Measurements from ENCODE around the gene UCK1.

Gene UCK1

GRCh38 chr9:131476777-131477345 is 54.2 kb downstream of the UCK1 start:
- no peak for DNase-seq (ENCODE audit: low spot score)

GRCh38 chr9:131475956-131476776 is 54.9 kb downstream of the UCK1 start:
- peak; percentile 65 for DNase-seq (ENCODE audit: low spot score)

- no peak for DNase-seq (ENCODE audit: low spot score)
Measured at GRCh38 chr9:131475111-131475955, 55.7 kb downstream of the UCK1 start.

- DNase-seq (ENCODE audit: low spot score), result no peak
Measured at GRCh38 chr9:131474711-131475110, 56.4 kb downstream of the UCK1 start.

GRCh38 chr9:131473891-131474290 is 57.2 kb downstream of the UCK1 start:
- no peak for DNase-seq (ENCODE audit: low spot score)

Data from iPS-NIHi11 (cell line).